Adrenal gland (tissue), 5 donors: ENCODE measurements around the gene SOD1.

ENCODE experiments used
- POLR2A ChIP-seq, 2 donors: fragments of 450-650 bp; IDR thresholded peaks; one replicate each; pipeline ENCODE4 v1.6.1; 2017; ENCODE audit warnings: antibody characterized with exemption in 2 of 2, mild to moderate bottlenecking in 2 of 2, moderate library complexity in 1 of 2
- TF ChIP-seq, protein P1 (sequence below), 6 experiments: fragments of 450-650 bp in 4 of 6; fragments of 200-600 bp in 2 of 6; sonication (generic) in 1 of 6; IDR thresholded peaks; 1 replicate in 5 of 6; 2 replicates in 1 of 6; pipeline versions ENCODE4 v1.5.1 to v1.8.0; 2016 to 2021; ENCODE audit warnings: antibody characterized with exemption in 6 of 6, mild to moderate bottlenecking in 2 of 6, moderate library complexity in 1 of 6
- donor health status: DM: no; HTN: no; CAD: no.

DNA sequence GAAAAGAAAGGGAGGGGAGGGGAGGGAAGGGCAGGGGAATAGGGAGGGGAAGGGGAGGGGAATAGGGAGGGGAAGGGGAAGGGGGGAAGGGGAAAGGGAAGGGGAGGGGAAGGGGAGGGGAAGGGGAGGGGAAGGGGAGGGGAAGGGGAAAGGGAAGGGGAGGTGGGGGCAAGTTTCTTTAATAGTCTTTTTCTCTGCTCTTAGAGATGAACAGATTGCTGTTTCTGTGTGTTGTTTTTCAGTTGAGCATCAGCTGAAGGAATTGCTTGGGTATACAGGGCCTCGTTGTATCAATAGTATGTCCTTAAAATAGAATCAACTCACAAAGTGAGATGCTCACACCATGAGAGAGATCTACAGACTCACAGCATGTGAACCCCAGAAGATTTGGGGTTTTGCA, 44.8 kb upstream of the SOD1 start:
- TF ChIP-seq, protein P1, sequence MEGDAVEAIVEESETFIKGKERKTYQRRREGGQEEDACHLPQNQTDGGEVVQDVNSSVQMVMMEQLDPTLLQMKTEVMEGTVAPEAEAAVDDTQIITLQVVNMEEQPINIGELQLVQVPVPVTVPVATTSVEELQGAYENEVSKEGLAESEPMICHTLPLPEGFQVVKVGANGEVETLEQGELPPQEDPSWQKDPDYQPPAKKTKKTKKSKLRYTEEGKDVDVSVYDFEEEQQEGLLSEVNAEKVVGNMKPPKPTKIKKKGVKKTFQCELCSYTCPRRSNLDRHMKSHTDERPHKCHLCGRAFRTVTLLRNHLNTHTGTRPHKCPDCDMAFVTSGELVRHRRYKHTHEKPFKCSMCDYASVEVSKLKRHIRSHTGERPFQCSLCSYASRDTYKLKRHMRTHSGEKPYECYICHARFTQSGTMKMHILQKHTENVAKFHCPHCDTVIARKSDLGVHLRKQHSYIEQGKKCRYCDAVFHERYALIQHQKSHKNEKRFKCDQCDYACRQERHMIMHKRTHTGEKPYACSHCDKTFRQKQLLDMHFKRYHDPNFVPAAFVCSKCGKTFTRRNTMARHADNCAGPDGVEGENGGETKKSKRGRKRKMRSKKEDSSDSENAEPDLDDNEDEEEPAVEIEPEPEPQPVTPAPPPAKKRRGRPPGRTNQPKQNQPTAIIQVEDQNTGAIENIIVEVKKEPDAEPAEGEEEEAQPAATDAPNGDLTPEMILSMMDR (IDR thresholded peaks at IDR 0.05), result no peak
- no peak for TF ChIP-seq POLR2A (IDR thresholded peaks at IDR 0.05)
